Activated CD8-positive, alpha-beta memory T cell treated with anti-CD3 and anti-CD28 coated beads, Interleukin-2, amount 50 U/mL, for 1 hour (primary cell): ENCODE measurements around the gene NPY1R.

Source experiments
- DNase-seq: peaks from one replicate; pipeline ENCODE4 v3.0.0-alpha.2; 2020; ENCODE audit errors: extremely low read depth

NPY1R gene

DNA sequence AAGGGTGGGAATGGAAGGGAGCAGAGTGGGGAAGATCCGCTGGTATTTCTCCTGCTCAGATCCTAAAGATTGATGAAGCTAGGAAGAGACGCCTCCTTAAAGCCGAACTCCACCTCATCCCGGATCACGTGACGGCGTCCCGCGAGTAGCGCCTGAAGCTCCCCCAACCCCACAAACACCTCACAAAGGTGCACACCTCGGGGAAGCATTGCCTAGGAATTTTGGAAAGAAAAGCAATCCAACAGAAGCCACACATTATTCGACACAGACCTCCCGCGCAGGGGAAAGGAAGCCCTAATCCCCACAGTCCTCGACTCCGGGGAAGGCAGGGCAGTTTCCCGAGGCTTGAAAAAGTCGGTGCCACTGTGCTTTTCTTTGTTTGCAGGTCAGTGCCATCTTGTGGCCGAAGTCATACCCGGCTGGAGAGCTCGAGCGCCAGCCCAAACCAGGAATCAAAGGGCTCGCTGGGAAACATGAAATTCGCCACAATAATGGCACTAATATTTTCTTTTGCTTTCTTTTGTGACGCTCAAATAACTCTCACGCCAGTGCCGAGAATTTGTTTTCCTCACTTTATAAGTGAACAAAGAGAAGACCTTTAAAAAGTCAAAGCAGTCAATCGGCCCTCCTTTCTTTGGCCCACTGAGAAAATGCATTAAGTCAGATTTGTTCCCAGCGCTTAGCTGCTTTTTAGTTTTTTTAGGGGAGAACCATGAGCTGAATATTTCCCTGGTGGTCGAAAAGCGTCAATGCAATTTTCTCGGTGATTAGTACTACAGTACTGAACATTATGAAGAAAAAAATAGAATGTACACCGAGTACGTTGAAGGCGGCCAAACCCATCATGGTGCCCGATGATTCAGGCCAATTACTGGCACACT lies at the start of gene NPY1R:
TSS of gene NPY1R (minus strand) at position 71 of the 881 bp plus-strand sequence. CDS start 6,042 bp downstream, outside the sequence.
- DNase-seq = no peak

DNA sequence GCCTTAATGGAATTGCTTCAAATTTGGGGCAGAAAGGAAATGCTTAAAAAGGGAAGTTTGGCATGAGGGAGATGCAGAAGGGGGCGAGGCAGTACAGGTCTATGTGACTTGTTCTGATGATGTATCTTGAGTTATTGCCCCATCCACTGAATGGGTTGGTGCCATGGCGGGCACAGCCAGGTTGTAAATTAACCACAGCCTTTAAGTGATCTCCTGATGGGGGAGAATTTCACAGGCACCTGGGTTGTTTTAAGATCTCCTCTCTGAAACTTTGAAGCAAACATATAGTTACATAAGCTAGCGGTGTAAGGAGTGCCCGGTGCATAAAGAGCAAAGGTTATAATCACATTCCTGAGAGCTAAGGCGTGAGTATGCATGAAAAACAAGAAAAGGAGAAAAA lies 48.3 kb upstream of the NPY1R start:
- DNase-seq = no peak

DNA sequence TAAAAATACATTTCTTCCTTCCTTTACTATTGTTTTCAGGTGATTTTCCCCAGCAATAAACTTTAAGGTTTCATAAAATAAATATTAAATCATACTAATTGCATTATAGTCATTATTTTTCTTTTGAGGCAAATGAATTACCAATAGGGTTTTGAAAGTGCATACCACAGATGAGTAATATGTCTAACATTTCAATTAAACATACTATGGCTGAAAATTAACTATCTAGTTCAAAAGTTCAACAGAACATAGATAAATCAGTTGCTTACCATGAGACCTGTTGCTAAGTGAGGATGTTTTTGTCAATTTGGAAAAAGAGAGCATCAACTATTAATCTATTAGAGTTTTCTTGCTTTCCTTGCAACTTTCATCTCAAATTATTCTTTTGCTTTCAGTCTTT lies 46.3 kb upstream of the NPY1R start:
- DNase-seq = no peak

DNA sequence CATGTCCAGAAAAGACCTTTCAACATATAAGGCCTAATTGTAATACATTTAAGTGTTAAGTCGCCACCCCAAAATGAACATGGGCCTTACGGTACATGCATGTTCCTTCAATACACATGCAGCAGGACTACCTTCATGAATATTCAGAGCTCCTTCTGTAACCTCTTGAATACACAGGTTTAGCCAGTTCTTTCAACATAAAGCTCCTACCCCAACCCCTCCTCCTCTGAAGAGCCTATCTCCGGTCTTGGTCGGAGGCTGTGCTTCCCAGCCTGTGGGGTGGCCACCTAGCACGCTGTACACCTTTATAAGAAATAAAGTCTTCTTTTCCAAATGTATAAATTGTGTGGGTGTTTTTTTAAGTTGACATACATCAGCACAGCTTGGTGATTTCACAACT lies 39.6 kb upstream of the NPY1R start:
- DNase-seq = no peak

DNA sequence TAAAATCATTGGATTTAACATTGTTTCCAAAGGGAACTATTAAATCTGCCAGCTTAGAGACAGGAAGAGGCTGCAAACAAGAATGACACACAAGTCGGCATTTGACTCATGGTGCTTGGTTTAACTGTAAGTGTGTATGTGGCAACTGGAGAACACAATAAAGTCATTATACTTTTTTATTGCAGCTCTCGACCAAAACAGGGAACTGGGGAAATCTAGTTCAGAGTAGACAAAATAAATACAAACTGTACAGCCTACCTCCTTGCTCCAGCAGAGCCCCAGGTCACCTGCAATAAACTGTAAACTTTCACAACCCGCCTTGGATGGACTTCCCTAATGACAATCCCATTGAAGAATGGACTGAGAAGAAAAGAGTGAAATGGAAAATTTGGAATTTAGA lies 35.3 kb upstream of the NPY1R start:
- DNase-seq = no peak

DNA sequence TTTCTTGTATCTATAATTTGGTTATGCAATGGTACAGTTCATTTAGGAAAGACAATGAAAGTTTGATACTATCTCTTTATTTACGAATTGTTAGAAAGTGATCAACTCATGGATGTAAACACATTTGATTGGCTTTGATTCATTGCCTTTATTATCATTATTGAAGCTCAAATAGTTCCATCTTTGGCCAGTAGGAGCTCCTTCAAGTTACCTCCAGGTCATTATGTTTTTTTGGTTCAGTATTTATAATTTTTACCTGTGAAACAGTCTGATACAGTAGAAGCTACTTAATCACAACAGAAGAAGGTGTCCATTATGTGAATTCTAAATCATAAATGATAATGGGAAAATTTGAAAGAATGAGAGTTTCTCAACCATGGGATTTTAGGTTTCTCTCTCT lies 23.7 kb upstream of the NPY1R start:
- DNase-seq = no peak

DNA sequence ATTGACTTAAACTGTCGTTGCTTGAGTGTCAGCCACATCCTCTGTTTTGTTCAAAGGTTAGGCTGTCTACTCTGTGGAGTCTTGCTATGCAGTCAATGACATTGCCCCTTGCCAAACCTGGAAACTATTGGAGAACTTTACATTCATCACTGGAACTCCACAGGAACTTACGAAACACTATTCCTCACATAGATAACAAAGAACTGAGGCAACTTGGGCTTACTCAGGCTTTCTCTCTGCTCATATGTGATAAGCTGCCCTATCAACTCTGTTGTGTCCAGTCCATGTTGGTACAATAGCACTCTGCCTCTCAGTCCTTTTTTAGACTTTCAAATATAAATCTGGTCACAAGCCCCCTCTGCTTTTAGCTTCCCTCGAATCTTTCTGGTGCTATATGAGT lies 20.7 kb upstream of the NPY1R start:
- no peak for DNase-seq

DNA sequence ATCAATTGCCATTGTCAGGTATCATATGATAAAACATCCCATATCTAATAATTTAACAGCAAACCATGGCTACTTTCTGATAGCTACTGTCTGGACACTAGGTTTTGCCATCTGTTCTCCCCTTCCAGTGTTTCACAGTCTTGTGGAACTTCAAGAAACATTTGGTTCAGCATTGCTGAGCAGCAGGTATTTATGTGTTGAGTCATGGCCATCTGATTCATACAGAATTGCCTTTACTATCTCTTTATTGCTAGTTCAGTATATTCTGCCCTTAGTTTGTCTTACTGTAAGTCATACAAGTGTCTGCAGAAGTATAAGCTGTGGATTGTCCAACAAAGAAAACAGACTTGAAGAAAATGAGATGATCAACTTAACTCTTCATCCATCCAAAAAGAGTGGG lies 18.3 kb upstream of the NPY1R start:
- DNase-seq = no peak

DNA sequence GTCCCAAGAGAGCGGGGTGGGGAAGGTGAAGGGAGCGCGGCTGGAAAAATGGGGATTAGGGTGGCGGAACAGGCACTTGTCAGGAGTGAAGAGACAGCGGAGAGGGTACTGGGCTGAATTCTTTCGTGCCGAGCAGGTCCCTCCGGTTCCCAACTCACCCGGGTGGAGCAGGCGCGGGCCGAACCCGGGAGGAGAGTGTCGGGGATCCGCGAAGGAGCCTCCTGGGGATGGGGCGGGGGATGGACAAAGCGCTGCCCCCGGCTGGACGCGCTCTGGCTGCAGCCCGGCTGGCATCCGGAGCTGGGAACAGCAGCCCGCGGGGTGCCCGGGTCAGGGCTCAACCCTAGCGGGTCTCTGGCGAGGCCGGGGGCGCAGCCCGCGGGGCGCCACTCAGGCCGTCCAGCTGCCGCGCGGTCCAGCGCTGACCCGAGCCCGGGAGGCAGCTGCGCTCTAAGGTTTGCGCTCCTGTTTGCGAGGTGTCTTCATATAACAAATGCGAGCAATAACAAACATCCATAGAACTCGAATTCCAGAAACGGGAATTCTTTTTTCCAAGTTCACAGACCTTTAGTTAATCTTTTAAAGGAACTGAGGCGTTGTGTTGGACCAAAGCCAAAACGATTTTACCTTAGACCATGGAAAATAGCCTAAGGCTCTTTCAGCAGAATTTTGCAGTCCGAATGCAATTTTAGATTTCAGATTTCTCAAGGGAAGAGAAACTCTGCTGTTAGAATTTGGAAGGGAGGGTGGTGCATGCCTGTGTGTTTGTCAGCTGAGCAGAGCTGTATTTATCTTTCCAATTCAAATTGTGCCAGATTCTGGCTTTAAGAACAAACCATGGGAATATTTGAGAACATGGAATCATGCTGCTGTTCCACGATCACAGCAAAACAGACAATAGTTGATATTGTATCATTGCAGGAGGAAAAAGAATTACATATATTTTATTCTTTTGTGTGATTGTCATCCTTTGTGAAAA lies 12.0 kb upstream of the NPY1R start:
- no peak for DNase-seq

DNA sequence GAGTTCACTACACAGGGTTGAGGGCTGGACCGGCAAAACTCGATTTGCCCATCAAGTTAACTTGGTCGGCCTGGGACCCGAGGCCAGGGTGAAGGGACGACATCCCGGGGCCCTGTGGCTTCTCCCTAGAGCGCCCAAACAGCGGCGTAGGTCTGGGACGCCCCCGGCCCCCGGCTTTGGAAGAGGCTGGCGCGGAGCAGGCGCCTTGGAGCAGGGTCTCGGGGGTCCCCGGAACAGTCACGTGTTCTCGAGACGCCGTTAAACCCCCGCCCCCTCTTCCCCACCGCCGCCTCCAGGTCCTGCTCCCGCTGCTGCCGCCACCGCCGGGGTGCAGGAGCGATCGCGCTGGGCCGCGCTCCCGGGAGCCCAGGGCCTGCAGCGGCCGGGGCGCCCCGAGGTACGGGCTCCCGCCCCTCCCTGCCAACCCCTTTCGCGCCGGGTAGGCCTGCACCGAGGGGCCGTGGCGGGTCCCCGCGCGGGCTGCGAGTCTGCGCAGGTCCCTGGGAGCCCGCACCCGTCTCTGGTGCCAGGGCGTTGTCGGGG lies 11.3 kb upstream of the NPY1R start, which contains the start of gene NPY5R:
TSS of gene NPY5R (plus strand) at position 289 of the 543 bp plus-strand sequence. CDS start 6,382 bp downstream, outside the sequence.
- DNase-seq = no peak

DNA sequence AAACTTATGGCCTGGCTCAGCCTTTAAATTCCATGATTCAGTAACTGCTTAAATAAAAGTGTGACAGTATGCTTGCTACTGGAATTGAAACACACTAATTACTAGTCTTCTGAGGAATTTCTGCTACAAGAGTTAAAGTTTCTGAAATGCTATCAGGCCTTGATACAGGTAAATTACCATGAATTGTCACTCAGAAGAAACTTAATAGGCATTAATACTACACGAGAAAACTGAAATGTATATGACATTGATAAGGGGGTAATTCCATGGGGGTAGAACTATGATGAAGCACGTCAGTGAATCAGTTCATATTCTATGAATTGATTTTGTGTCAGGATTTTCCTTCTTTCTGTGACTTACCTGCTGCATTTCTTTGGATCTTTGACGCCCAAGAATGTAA lies 3.0 kb upstream of the NPY1R start:
- no peak for DNase-seq

DNA sequence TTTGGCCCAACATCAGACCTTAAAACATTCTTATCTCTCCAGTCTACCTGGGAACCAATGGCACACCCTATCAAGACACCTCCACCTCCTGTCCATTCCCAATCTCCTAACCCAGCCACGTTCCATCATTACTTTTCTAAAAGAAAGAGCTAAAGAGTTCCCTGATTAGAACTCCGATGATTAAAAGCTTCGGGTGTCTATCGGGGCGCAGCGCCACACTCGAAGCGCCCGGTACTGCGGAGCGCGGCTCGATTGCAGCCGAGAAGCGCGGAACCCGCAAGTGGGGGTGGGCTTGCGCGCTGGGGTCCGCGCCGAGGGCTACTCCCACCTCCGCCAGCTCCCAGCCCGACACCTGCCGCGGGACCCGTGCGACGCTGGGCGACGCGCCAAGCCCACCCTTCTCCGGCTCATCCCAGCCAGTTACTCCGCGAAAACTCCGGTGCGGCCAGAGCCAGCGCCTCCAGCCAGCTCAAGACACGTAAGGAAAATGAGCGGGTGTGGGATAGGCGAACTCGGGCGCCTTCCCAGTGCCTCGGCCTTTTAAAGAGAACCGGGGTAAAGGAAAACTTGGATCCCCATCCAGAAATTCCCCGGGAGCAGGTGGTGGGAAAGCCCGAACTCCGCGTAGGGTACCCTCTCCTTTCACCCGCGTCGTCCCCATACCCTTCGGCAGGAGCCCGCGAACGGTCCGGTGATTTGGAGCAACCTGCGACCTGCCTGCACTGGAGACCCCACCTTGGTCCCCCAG lies 593 bp downstream of the NPY1R start:
- no peak for DNase-seq

DNA sequence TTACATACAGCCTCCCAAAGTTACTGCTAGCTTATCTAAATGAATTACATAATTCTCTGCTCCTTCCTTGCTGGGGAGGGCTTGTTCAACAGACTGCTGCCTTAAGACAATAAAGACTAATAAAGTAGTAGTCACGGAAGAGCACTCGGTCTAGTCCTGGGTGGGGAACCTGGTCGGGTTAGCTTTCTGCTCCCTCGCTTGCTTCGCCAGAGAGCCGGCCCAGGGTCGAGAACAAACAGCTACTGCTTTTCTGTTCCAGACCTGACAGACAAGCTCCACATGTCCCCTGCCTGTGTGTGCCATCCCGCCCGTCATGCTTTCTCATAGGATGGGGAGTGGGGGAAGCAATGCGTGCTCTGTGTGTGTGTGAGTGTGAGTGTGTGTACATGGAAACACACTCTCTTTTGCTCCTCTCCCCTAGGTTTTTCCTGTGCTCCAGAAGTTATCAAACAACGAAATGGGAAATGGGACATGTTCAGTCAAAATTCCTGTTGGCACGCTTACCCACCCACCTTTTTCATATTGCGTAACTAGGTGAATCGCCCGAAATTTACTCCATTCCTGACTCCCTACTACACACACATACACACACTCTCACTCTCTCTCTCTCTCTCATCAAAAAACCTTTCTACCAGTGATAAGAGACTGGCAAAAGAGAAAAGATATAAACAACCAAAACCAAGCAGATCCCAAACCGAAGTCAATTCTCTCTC lies 1.3 kb downstream of the NPY1R start:
- no peak for DNase-seq

DNA sequence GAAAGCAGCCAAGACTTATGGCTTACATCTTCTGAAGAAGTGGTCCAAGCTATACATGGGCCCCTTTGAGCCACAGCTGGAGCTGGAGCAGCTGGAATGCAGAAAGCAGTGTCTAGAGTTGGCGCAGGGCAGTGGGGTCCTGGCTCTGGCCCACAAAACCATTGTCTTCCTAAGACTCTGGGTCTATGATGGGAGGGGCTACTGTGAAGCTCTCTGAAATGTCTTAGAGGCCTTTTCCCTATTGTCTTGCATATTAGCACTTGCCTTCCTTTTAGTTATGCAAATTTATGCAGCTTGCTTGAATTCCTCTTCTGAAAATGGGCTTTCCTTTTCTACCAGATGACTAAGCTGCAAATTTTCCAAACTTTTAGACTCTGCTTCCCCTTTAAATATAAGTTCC lies 15.3 kb downstream of the NPY1R start:
- DNase-seq = no peak

DNA sequence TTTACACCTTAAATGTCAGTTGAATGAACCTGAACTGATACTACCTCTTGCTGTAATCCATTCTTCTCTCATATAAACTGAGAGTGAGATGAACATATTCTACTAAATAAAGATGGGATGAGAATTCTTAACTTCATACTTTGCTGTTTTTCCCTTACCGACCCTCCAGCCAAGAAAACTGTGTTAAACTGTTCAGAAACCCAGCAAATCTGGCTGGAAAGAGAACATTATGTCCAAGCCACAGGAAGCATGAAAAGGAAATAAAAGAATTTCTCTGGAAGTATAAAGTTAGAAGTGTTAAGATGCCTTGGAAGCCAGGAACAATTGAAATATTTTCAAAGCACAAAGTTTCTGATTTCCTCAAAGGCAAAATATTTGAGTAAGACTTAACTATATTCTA lies 22.9 kb downstream of the NPY1R start:
- no peak for DNase-seq

DNA sequence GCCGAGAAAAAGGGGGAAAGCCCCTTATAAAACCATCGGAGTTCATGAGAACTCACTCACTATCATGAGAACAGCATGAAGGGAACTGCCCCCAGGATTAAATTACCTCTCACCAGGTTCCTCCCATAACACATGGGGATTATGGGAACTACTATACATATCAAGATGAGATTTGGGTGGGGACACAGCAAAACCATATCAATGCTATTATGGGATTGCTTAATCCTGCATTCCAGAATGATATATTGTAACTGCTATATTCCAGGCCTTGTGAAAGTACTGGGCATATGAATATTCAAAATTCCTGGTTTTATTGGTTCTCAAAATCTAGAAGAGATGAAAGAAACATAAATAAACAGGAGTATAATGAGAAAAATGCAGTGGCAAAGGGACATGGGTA lies 29.3 kb downstream of the NPY1R start:
- DNase-seq = no peak

DNA sequence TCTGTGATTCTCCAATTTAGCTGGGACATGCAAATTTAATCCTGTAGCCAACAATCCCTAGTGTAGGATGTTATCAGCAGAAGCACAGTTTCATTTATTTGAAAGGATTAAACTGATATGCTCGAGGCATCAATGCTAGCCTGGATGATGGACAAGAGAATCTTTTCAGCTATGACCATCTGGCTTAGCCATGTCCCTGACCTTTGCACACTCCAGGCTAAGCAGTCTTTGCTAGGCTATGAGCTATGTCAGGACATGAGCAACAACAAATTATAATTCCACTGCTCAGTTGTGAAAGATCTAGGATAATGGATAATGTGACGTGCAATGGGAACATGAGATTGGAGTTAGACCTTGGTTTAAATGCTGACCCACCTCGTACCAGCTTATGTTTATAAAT lies 32.0 kb downstream of the NPY1R start:
- no peak for DNase-seq

DNA sequence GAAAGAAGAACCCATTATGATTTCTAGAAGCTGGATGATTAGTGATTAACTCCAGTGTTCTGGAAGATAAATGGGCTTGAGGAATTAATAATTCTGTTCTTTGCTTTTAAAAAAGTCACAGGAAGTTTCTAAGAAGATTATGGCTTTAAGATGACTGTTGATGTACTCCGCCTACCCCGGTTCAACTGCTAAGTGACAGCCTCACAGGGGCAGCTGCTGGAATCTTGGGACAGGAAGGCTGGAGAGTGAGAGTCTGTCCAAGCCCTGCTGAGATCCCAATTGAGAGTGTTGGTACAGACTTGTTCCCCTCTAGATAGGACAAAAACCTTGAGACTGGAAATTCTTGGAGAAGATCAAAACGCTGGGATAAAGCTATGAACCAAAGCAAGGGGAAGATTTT lies 37.3 kb downstream of the NPY1R start:
- no peak for DNase-seq

DNA sequence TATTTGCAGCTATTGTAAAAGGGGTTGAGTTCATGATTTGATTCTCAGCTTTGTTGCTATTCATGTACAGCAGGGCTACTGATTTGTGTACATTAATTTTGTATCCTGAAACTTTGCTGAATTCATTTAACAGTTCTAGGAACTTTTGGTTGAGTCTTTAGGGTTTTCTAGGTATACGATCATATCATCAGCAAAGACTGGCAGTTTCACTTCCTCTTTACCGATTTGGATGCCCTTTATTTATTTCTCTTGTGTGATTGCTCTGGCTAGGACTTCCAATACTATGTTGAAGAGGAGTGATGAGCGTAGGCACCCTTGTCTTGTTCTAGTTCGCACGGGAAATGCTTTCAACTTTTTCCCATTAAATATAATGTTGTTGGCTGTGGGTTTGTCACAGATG lies 48.1 kb downstream of the NPY1R start:
- DNase-seq = no peak

DNA sequence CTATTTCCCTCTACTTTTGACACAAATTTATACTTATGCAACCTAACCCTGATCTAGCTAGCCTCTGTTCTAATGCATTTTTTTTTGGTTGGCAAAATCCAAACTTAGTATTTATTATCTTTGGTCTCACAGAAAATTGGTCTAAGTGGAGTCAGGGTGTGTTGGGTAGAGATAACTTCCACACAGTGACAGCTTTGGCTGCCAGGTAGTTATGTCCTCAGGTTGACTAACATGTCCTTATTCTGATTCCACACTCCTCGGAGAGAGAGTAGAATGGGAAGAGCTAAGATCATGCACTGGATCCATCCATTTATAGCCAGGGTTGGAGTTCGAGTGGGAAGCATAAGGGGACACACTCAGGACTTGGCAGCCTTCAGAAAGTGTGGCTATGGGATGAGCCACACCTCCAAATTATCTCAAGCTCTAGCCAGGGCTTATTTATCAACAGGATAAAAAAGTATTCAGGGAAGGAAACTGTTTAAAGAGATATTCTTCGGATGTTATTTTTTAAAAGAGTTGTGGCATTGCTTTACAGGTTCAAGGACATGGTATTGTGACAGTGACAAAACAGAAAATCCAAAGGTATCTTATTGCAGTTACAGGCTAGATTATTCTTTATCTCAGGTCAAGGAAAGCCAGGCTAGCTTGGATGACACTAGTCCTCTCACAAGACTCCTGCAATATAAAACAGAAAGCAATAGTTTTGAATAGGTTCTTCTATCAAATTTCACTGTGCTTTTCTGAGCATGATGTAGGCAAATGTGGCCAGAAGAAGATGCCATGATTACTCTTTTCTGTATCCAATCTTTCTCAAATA lies 51.5 kb downstream of the NPY1R start:
- DNase-seq = no peak
